ENCODE data around the gene TMEM184B. TPM values are rescaled to one million over a fixed set of nuclear protein-coding genes. Genes with fewer than 3 reads are reported as not detected.

TMEM184B gene
- total RNA-seq, 4 donors from 2014 or later, result 27.9 to 67.4 (median 40.7) TPM

DNA sequence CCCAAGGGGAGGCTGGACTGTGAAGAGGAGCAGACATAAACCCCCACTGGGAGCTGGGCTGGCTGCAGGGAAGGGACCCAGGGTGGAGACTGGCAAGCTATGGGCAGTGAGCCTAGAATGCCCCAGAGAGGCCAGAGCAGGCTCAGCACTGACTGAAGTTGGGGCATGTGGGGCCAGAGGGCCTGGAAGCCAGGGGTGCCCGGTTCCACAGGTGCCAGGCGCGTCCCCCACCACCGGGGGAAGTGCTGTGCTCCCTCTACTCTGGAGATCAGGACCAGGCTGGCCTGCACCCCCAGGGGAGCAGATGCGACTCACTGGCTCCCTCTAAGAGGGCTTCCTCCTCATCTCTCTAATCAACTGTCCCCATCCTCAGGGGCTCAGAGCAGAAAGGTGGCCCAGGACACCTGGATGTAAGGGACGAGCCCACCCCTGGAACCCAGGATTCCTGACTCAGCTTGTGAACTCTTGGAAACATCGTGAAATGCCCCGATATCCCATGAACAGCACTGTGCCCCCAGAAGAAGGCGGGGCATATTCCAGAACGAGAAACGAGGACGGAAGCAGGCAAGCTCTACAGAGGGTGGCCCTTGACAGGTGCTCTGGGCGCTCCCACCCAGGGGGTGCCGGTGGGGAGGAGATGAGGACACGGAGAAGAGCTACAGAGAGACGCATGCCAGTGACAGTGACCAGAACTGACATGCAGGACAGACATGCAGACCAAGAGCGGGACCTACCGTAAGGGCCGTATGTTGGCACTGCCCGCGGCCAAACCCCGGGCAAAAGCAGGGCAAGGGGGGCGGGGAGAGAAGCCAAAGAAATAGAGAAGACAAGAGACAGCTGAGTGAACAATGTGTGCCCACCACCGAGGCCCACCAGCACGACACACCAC lies 50.7 kb downstream of the TMEM184B start:
- TF ChIP-seq POLR2A (IDR thresholded peaks at IDR 0.05), result no peak
- TF ChIP-seq, protein P1, sequence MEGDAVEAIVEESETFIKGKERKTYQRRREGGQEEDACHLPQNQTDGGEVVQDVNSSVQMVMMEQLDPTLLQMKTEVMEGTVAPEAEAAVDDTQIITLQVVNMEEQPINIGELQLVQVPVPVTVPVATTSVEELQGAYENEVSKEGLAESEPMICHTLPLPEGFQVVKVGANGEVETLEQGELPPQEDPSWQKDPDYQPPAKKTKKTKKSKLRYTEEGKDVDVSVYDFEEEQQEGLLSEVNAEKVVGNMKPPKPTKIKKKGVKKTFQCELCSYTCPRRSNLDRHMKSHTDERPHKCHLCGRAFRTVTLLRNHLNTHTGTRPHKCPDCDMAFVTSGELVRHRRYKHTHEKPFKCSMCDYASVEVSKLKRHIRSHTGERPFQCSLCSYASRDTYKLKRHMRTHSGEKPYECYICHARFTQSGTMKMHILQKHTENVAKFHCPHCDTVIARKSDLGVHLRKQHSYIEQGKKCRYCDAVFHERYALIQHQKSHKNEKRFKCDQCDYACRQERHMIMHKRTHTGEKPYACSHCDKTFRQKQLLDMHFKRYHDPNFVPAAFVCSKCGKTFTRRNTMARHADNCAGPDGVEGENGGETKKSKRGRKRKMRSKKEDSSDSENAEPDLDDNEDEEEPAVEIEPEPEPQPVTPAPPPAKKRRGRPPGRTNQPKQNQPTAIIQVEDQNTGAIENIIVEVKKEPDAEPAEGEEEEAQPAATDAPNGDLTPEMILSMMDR (IDR thresholded peaks at IDR 0.05), result no peak
- no peak for DNase-seq (ENCODE audit: low spot score in 2 of 2)
- intact Hi-C loops (cut with DNase I; ENCODE audit: low total_unique reads), result no loop called here
- no peak overlapping the region for H3K4me3 ChIP-seq (ENCODE audit: low read depth, poor library complexity, severe bottlenecking)
- WGBS, 2 donors, result 79 to 82% methylated on average over 22 to 25 of the region's 25 CpGs

DNA sequence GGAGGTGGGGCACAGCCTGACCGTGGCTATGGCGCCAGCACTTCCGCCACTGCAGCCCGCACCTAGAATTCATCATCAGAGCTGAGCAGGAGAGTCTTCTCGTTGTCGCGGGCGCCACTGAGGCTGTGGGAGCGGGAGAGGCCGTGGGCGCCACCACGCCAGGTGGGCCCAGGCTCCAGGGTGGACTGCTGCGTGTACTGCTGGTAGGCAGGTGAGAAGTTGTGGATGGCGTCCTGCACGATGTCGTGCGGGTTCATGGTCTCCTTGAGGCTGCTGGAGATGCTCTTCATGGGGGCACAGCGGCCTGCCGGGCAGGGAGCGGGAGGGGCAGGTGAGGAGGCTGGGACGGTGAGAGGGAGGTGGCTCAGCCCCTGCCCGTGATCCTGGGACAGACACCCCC lies 51.4 kb downstream of the TMEM184B start:
- WGBS, 2 donors, result 93 to 95% methylated on average over 18 to 22 of the region's 22 CpGs
- no peak overlapping the region for H3K4me3 ChIP-seq (ENCODE audit: low read depth, poor library complexity, severe bottlenecking)
- TF ChIP-seq, protein P1 (IDR thresholded peaks at IDR 0.05), result no peak
- no peak for DNase-seq (ENCODE audit: low spot score in 2 of 2)
- intact Hi-C loops (cut with DNase I; ENCODE audit: low total_unique reads), result no loop called here

DNA sequence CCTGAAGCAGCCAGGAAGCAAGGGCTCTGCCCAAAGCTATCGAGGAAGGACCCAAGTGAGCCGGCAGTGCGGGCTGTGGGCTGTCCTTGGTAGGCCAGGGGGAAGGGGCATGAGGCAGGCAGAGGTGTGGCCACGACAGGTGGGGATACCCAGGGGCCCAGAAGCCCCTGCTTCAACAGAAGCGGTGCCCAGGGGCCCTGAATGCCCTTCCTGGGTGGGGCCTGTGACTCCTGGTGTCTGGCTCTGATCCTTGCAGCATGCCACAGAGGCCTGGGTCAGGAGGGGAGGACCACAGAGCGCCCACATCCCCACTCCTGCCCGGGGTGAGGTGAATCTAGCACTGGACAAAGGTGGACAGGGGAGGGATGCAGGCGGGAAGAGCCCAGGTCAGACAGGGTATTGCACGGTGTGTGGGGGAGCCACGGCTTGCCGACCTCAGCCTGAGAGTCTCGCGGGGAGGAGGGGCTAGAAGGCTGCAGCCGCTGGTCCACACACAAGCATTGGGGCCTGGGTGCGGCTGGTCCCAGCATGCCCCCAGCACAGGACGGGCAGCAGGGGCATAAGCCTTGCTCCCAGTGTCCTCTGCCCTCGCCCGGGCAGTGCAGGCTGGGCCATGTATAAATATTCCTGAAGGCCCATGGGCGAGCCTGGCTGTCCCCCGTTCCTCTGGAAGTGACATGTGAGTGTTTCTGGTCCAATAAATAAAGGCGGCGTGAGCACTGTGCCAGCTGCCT lies 52.0 kb downstream of the TMEM184B start:
- WGBS, 2 donors, result 79 to 86% methylated on average over 18 to 19 of the region's 22 CpGs

DNA sequence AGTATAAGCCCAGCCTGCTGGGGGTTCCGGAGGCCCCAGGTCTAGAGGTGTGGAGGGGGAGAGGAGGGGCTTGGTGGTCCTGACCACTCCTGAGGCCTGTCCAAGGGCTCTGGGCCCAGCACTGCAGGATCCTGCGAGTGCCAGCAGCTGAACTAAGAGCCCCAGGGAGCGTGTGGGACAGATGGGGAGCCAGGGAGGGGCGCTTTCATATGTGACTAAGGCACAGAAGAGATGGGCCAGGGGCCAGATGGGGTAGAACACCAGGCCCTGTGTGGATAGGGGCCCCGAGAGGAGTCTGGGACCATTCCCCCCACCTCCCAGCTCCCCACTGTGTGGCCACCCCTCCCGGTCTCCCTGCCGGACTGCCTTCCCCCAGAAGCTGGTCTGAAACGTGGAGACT lies 52.6 kb downstream of the TMEM184B start:
- WGBS, 2 donors, result 34 to 41% methylated on average over 7 to 8 of the region's 8 CpGs
- no peak overlapping the region for H3K4me3 ChIP-seq (ENCODE audit: low read depth, poor library complexity, severe bottlenecking)
- no peak for TF ChIP-seq POLR2A (IDR thresholded peaks at IDR 0.05)
- no peak for DNase-seq (ENCODE audit: low spot score in 2 of 2)
- intact Hi-C loops (cut with DNase I; ENCODE audit: low total_unique reads), result no loop called here

More for the DNA sequence above, 52.0 kb downstream of the TMEM184B start:
- no peak for TF ChIP-seq POLR2A (IDR thresholded peaks at IDR 0.05)
- TF ChIP-seq, protein P1 (IDR thresholded peaks at IDR 0.05), result no peak
- no peak for DNase-seq (ENCODE audit: low spot score in 2 of 2)
- H3K4me3 ChIP-seq (ENCODE audit: low read depth, poor library complexity, severe bottlenecking), result no peak overlapping the region
- intact Hi-C loops (cut with DNase I; ENCODE audit: low total_unique reads), result no loop called here

DNA sequence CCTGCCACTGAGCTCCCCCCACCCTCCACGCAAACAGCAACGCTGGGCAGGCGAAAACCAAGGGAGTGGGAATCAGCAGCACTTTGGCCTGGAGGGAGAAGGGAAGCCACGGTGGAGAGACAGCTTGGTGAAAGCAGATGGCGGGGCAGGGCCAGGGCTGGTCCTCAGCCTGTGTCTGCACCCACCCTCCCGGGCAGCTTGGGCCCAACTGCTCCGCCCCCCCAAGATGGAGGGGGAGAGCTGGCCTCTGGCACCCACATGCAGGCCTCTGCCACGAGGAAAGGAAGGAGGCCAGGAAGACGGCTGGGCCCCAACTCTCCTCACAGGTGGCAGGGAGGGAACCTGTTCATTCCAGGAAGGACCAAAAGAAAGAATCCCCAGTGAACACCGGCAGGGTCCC lies 53.2 kb downstream of the TMEM184B start:
- no peak for DNase-seq (ENCODE audit: low spot score in 2 of 2)
- H3K4me3 ChIP-seq (ENCODE audit: low read depth, poor library complexity, severe bottlenecking), result no peak overlapping the region
- 41% methylated on average over 10 of the region's 10 CpGs for WGBS, 2 donors
- TF ChIP-seq, protein P1 (IDR thresholded peaks at IDR 0.05), result no peak
- no peak for TF ChIP-seq POLR2A (IDR thresholded peaks at IDR 0.05)
- intact Hi-C loops (cut with DNase I; ENCODE audit: low total_unique reads), result loop anchor here (10.0 kb wide), 1 partner anchor 105 kb away; the partner anchor contains the start of gene BAIAP2L2
